ENCODE measurements around the gene SLFN5.
"Not testable (repeated sequence)": the region's sequence is repeated elsewhere in the genome, so short reads cannot be mapped to it uniquely, and the experiment has no call there.

SLFN5 gene

GRCh38 chr17:35242805-35243560 lies at the start of gene SLFN5:
TSS of gene SLFN5 (plus strand) at chr17:35243072. CDS start at chr17:35258691, 15,619 bp downstream.
- peak within 1 kb of the TSS; percentile 77 for H3K4me3 ChIP-seq
- peak within 1 kb of the TSS; percentile 90 to 95 for H3K27ac ChIP-seq
- peak; percentile 96 for DNase-seq (ENCODE audit: low spot score)
- no peak for TF ChIP-seq CTCF (IDR thresholded peaks at IDR 0.05)

- not testable (repeated sequence) for H3K4me3 ChIP-seq; H3K27ac ChIP-seq; DNase-seq (ENCODE audit: low spot score)
These were observed 48.9 kb upstream of the SLFN5 start, which contains the start of gene SLC35G3 for GRCh38 chr17:35194001-35194400. TSS of gene SLC35G3 (minus strand) at chr17:35194393. CDS start at chr17:35194307, 86 bp downstream.

GRCh38 chr17:35195062-35195461 lies 47.8 kb upstream of the SLFN5 start:
- DNase-seq (ENCODE audit: low spot score); H3K27ac ChIP-seq; H3K4me3 ChIP-seq: not testable (repeated sequence)

- not testable (repeated sequence) for DNase-seq (ENCODE audit: low spot score); H3K4me3 ChIP-seq; H3K27ac ChIP-seq
These were observed 40.3 kb upstream of the SLFN5 start for GRCh38 chr17:35202582-35202981.

GRCh38 chr17:35210741-35211140 lies 32.1 kb upstream of the SLFN5 start:
- TF ChIP-seq CTCF (IDR thresholded peaks at IDR 0.05), result no peak
- Histone ChIP-seq H3K27ac (no peak overlapping the region), H3K4me3 (no peak overlapping the region)
- no peak for DNase-seq (ENCODE audit: low spot score)

- no peak overlapping the region for H3K4me3 ChIP-seq
- TF ChIP-seq CTCF (IDR thresholded peaks at IDR 0.05), result no peak
- DNase-seq (ENCODE audit: low spot score), result no peak
- H3K27ac ChIP-seq, result no peak overlapping the region
These were observed 30.2 kb upstream of the SLFN5 start for GRCh38 chr17:35212668-35213067.

- H3K4me3 ChIP-seq, result no peak overlapping the region
- DNase-seq (ENCODE audit: low spot score), result no peak
- H3K27ac ChIP-seq, result no peak overlapping the region
- no peak for TF ChIP-seq CTCF (IDR thresholded peaks at IDR 0.05)
These were observed 29.4 kb upstream of the SLFN5 start for GRCh38 chr17:35213412-35213940.

GRCh38 chr17:35214192-35214591 lies 28.7 kb upstream of the SLFN5 start:
- no peak for TF ChIP-seq CTCF (IDR thresholded peaks at IDR 0.05)
- Histone ChIP-seq H3K27ac (no peak overlapping the region), H3K4me3 (no peak overlapping the region)
- DNase-seq (ENCODE audit: low spot score), result no peak
